Astrocyte of the hippocampus (primary cell): ENCODE data around the gene GATA5.
"Not testable (repeated sequence)": the region's sequence is repeated elsewhere in the genome, so short reads cannot be mapped to it uniquely, and the experiment has no call there.

Experiments
- DNase-seq: peaks from one replicate; pipeline ENCODE4 v3.0.0; 2011; ENCODE audit warnings: low read depth, low spot score

The GATA5 gene

DNA sequence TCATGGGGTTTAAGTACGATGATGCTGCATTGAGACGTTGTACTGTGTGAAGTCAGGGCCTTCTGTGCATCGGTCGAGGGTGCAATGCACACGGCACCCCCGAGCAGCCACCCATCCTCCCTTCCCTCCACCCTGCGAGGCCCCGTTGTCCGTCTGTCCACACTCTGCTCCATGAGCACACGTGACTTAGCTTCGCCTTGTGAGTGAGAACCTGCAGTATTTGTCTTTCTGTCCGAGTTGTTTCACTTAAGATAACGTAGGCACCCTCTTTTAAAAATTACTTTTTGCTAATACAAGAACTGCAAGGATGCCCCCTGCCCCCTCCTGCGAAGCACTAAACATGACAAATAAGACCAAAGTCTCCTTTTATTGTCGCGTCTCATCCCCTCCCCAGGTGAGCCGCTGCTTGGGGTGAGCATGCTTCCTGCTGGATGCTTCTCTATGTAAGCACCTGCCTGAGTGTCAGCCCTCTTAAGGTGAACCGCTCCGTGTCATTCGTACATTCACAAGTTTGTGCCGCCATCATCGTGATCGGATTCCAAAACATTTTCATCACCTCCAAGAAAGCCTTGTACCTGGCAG lies 44.8 kb downstream of the GATA5 start:
- no peak for DNase-seq

GRCh38 chr20:62430311-62430853 lies 45.4 kb downstream of the GATA5 start:
- DNase-seq = no peak

- no peak for DNase-seq
Observed at GRCh38 chr20:62429455-62430310, 46.1 kb downstream of the GATA5 start.

DNA sequence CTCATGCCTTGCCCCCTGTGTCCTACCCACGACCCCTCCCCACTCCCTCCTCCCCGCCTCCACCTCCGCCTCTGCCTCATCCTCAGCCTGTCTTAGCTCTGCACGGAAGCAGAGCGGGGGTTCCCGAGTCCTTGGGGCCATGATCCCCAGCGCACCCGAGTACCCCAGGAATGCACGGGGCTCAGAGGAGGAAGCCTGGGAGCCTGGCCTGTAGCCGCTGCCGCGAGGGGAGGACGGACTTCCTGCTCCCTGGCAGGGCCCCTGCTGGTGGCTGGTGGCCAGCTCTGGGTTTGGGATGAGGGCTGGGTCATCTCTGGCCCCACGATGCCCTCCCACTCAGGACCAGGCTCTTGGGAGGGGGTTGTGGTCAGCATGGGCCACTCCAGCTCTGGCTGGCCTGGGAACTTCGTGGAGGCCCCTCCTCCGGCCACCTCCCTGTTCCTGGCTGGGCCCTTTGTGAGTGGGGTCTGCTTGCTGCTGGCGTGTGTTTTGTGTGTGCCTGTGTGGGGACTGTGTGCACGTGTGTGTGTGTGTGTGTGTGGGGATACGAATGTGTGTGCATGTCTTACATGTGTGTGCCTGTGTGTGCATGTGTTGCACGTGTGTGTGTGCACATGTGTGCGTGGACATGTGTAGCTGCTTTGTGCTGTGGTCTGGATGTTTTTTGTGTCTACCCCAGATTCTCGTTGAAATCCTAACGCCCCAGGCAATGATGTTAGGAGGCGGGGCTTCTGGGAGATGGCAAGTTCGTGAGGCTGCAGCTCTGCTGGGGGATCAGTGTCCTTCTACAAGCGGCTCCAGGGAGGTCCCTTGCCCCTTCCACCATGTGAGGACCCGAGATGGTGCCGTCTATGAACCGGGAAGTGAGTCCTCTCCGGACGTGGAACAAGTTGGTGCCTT lies 47.1 kb downstream of the GATA5 start:
- DNase-seq = no peak

- DNase-seq = no peak
Observed at GRCh38 chr20:62428002-62428372, 47.8 kb downstream of the GATA5 start.

GRCh38 chr20:62427172-62428001 lies 48.4 kb downstream of the GATA5 start, which contains the start of gene RBBP8NL:
TSS of gene RBBP8NL (minus strand) at chr20:62427539. CDS start at chr20:62419647, 7,892 bp downstream.
- DNase-seq = no peak

GRCh38 chr20:62426699-62427131 lies 49.1 kb downstream of the GATA5 start:
- no peak for DNase-seq

GRCh38 chr20:62426059-62426348 lies 49.8 kb downstream of the GATA5 start:
- DNase-seq = not testable (repeated sequence)

- DNase-seq = no peak
Observed at GRCh38 chr20:62425281-62426058, 50.3 kb downstream of the GATA5 start.

- DNase-seq = no peak
Observed at GRCh38 chr20:62424249-62425107, 51.3 kb downstream of the GATA5 start.

DNA sequence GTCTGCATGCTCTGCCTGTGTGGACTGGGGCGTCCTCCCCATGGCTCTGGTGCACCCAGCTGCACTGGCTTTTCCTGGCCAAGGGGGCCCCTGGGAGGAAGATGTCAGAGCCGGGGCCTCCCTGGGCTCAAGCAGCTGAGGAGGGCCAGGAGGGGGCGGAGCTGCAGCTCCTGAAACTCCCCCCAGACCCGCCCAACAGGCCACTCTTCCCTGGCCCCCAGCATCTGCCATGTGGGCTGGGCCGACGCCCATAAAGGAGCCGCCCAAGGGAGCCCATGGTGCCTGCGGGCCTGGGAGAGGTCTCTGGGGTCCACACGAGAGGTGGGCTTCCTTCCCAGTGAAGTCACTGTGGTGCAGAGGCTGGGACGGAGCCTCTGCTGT lies 52.5 kb downstream of the GATA5 start:
- DNase-seq = no peak

DNA sequence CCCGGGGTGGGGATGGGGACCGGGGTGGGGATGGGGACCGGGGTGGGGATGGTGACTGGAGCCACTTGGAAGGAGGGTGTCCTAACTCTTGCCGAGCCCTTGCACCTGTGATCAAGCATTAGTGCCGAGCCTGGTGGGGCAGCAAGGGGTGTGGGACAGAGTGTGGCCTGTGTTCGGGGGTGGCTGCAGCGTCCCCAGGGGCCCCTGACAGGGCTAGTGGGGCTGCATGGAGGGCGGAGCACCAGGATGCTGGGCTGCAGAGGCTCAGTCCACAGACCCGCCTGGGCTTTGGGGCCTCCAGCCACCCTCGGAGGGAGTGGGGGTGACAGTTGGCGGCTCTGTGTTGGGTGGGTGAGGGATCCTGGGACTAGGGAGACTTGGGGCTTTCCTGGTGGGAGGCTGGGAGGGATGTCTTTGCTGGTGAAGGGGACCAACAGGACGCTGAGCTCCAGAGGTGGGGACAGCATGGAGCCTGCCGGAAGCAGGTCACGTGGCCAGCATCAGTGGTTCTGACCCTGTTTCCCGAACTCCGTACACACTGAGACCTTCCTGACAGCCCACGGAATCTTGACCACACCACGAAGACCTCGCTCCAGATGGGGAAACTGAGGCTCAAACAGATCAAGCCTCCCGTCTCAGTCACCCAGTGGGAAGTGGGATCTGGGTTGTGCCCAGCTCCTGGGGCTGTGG lies 53.0 kb downstream of the GATA5 start:
- no peak for DNase-seq

GRCh38 chr20:62421716-62421990 lies 54.1 kb downstream of the GATA5 start:
- no peak for DNase-seq

GRCh38 chr20:62420846-62421715 lies 54.7 kb downstream of the GATA5 start:
- no peak for DNase-seq

DNA sequence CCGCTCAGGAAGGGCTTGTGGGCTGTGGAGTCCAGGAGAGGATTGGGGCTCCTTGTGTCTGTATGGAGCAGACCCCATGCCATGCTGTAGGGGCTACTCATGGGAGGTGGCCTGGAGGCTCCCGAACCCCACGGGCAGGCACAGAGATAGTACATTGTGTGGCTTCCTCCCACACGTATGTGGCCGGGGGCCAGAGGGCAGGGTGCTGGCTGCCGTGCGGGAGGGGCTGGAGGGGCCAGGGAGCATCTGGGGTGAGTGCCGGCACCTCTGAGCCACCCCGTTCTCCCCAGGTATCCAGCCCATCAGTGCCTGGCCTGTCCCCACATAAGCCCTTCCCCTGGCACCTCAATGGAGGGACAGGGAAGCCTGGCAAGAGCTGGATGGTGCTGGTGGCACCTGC lies 56.0 kb downstream of the GATA5 start:
- no peak for DNase-seq

DNA sequence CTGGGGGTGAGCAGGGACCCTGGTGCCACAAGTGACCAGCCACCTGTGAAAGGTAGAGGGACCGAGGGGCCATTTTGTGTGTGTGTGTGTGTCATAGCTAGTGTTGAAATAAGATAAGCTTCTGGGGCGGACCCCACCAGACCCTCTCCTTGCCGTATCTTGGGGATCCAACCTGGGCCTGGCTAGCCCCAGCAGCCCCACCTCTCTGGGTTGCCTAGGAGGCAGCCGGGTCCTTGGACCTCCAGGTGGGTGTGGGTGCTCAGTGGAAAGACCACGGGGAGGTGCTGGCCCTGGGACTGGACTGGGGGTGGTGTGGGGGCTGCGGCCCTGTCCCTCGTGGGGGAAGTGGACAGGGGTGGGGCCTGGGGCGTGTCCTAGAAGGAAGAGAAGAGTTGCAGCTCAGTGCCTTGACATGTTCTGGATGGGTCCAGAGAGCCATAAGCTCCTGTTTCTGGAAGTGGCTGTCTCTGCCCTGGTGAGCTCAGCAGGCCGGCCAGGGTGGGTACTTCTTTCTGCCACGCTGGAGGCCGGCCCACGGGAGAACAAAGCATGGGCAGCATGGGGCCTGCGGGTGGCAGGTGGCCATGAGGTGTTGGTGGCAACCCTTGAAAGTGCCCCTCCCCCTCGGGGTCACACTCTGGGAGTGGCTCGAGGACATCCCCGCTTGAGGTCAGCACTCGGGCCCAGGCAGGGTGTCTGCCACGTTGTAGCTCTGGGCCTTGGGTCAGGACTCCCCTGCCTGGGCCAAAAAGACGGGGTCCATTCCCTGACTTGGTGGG lies 56.9 kb downstream of the GATA5 start:
- DNase-seq = no peak

DNA sequence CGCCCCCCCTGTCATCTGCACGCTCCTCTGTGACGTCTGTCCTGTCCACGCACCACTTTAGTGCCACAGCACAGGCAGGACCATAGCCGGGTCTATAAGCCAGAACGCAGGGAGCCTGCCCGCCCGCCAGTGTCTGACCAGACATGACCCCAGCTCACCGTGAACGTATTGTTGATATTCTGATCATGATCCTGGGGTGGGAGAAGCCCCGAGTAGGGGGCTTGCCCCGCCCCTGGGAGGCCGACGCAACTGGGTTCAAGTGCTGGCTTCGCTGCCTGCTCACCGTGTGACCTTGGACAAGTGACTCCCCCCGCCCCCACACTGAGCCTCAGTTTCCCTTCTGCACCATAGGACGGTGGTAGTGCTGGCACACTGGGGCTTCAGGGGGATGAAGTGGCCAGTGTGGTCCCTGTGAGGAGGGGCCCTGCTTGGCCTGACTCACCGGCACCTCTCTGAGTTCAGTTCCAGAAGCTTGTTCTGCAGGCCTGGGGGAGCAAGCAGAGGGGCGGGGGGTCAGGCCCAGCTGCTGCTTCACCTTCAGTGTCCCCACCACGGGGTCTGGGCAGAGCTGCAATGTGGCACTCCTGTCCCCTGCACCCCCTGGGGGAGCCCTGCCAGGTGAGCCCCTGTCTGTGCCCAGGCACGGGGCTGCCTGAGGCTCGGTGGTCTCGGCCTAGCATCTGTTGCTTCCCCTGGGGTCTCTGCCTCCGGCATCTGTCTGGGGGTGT lies 57.6 kb downstream of the GATA5 start:
- DNase-seq = no peak
